Tibial nerve (tissue), 3 donors: ENCODE data around the gene CTNNA3.

ENCODE experiments used
- POLR2A ChIP-seq, 2 donors: fragments of 450-650 bp; IDR thresholded peaks; one replicate each; pipeline ENCODE4 v1.6.1; 2017; ENCODE audit warnings: antibody characterized with exemption in 2 of 2, mild to moderate bottlenecking in 2 of 2, moderate library complexity in 2 of 2
- TF ChIP-seq, protein P1 (sequence below), 5 experiments: fragments of 200-600 bp in 3 of 5; fragments of 450-650 bp in 2 of 5; sonication (generic) in 3 of 5; IDR thresholded peaks; one replicate each; pipeline ENCODE4 v1.5.1; 2016 to 2019; ENCODE audit warnings: antibody characterized with exemption in 5 of 5, mild to moderate bottlenecking in 3 of 5, moderate library complexity in 2 of 5

DNA sequence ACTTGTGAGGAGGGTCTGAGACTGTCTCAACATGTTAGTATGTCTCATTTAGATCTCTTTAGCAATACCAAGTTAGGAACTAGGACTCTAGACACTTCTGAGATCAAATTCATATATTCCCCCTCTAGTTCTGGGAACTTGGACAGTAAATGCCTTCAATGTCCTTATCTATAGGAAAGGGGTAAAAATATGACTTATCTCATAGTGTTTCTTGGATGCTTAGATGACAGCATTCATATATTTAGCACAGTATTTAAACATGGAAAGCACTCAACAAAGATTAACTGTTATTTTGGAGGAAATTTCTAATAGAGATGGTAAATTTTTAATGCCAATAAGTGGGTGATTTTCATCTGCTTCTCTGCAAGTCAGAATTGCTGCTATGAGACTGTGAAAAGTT is 154.6 kb downstream of the CTNNA3 start:
- no peak for TF ChIP-seq POLR2A (IDR thresholded peaks at IDR 0.05)
- TF ChIP-seq, protein P1, sequence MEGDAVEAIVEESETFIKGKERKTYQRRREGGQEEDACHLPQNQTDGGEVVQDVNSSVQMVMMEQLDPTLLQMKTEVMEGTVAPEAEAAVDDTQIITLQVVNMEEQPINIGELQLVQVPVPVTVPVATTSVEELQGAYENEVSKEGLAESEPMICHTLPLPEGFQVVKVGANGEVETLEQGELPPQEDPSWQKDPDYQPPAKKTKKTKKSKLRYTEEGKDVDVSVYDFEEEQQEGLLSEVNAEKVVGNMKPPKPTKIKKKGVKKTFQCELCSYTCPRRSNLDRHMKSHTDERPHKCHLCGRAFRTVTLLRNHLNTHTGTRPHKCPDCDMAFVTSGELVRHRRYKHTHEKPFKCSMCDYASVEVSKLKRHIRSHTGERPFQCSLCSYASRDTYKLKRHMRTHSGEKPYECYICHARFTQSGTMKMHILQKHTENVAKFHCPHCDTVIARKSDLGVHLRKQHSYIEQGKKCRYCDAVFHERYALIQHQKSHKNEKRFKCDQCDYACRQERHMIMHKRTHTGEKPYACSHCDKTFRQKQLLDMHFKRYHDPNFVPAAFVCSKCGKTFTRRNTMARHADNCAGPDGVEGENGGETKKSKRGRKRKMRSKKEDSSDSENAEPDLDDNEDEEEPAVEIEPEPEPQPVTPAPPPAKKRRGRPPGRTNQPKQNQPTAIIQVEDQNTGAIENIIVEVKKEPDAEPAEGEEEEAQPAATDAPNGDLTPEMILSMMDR (IDR thresholded peaks at IDR 0.05), result no peak
